Heart left ventricle (tissue), 16 donors: ENCODE measurements around the gene FSCB. TPM values are rescaled to one million over a fixed set of nuclear protein-coding genes. Genes with fewer than 3 reads are reported as not detected.
A peak's percentile ranks its signal among the peaks of the same experiment; 100 is the strongest.
"Not testable (repeated sequence)": the region's sequence is repeated elsewhere in the genome, so short reads cannot be mapped to it uniquely, and the experiment has no call there.

Source experiments
- ATAC-seq, 4 donors: fragments of 200-7000 bp; cut with Tn5 transposase; one replicate each; pipeline ENCODE4 v1.9.1; 2020 to 2022; ENCODE audit warnings: moderate library complexity in 4 of 4, mild to moderate bottlenecking in 3 of 4, moderate number of reproducible peaks in 1 of 4
- DNase-seq, 5 donors: peaks; one replicate each; pipeline ENCODE4 v3.0.0-alpha.2; 2020
- H3K27ac ChIP-seq, 12 donors: fragments of 200-600 bp; sonication (generic) in 4 of 12; one replicate each; pipeline versions ENCODE4 v1.5.0 to v1.8.0; 2016 to 2022; ENCODE audit warnings: mild to moderate bottlenecking in 2 of 12
- H3K27me3 ChIP-seq, 9 donors: fragments of 200-600 bp; sonication (generic) in 2 of 9; one replicate each; pipeline versions ENCODE4 v1.5.1 to v1.8.0; 2016 to 2022; ENCODE audit warnings: mild to moderate bottlenecking in 3 of 9
- H3K36me3 ChIP-seq, 9 donors: fragments of 200-600 bp; sonication (generic) in 2 of 9; one replicate each; pipeline versions ENCODE4 v1.5.0 to v1.8.0; 2018 to 2022; ENCODE audit warnings: mild to moderate bottlenecking in 2 of 9
- H3K4me1 ChIP-seq, 12 donors: fragments of 200-600 bp; sonication (generic) in 4 of 12; one replicate each; pipeline versions ENCODE4 v1.5.0 to v1.8.0; 2016 to 2022; ENCODE audit warnings: mild to moderate bottlenecking in 3 of 12
- H3K4me3 ChIP-seq, 12 donors: fragments of 200-600 bp; sonication (generic) in 4 of 12; one replicate each; pipeline versions ENCODE4 v1.5.0 to v1.8.0; 2017 to 2022; ENCODE audit warnings: mild to moderate bottlenecking in 9 of 12, moderate library complexity in 4 of 12
- H3K9me3 ChIP-seq, 12 donors: fragments of 200-600 bp; sonication (generic) in 4 of 12; one replicate each; pipeline versions ENCODE4 v1.5.0 to v1.8.0; 2016 to 2022; ENCODE audit warnings: mild to moderate bottlenecking in 1 of 12
- CTCF ChIP-seq, 12 donors: fragments of 200-600 bp; sonication (generic) in 4 of 12; IDR thresholded peaks; one replicate each; pipeline versions ENCODE4 v1.5.0 to v1.8.0; 2018 to 2022; ENCODE audit warnings: antibody characterized with exemption in 12 of 12, mild to moderate bottlenecking in 5 of 12
- POLR2A ChIP-seq, 2 donors: fragments of 450-650 bp; IDR thresholded peaks; one replicate each; pipeline ENCODE4 v1.6.1; 2017; ENCODE audit warnings: antibody characterized with exemption in 2 of 2, mild to moderate bottlenecking in 2 of 2, moderate library complexity in 2 of 2
- WGBS, 4 donors: extraction: QIAGEN DNeasy Blood & Tissue Kit in 2 of 4; methylation state at CpG; one replicate each; pipeline versions ENCODE4 v1.1.5 to v1.1.7; 2013 to 2018; 5-methylcytosine and 5-hydroxymethylcytosine counted together
- intact Hi-C, 10 donors: fragments of 100-400 bp; cut with DNase I; formaldehyde crosslinking; loops; one replicate each; pipeline versions ENCODE4 v1.11.1 to v1.14.2; 2022
- polyA plus RNA-seq, 2 donors: library from polyadenylated mRNA; stranded (reverse); fragments of 200-250 nt; gene quantifications; one replicate each; pipeline ENCODE4 v1.2.3, GENCODE V29; 2013
- total RNA-seq, 9 donors: library from RNA; depleted of rRNA in 2 of 9; stranded (reverse); fragments of >200 nt in 2 of 9; fragmentation: NEBNext Ultra II Directional in 3 of 9; extraction: Animal tissue kit (Norgen Biotek cat#: 25700) in 3 of 9; gene quantifications; one replicate each; pipeline versions ENCODE4 v1.1.0 to v1.2.4, GENCODE V29; 2016 to 2023
- donor health status: ischemic (EF 13 %, LVEDD 7.1; RV severe dilation, severe dysfunction).
- donor health status: healthy with polysubstance abuse.
- donor health status: DM: no; HTN: yes; CAD: no.
- donor health status: DM: no; HTN: no; CAD: no.
- donor health status: ischemic (EF 25% LVEDD 6.9; RV normal size, moderate dysfunction).
- donor health status: ischemic (EF 25% LVEDD 5.7; RV mildly dilated, moderate dysfunction).
- donor health status: healthy.
- donor health status: DM: yes; HTN: yes; CAD: no.
- donor health status: ischemic (EF 35%, LVEDD 5.7; RV mildly dilated, moderate dysfunction).
- donor health status: nonischemic (EF 11% LVEDD 7.7; RV severe dilation, severe dysfunction).
- donor health status: DM: yes; HTN: yes; CAD: no.
- donor health status: PGD.
- donor health status: ischemic (EF 29% LVEDD 5.4; RV normal size, mild dysfunction).
- donor health status: nonischemic (EF 23%, LVEDD 6.1; RV moderate dilation, normal function).

FSCB gene
- total and polyA plus RNA-seq, 11 donors, result 0.08 TPM; not detected in 10

DNA sequence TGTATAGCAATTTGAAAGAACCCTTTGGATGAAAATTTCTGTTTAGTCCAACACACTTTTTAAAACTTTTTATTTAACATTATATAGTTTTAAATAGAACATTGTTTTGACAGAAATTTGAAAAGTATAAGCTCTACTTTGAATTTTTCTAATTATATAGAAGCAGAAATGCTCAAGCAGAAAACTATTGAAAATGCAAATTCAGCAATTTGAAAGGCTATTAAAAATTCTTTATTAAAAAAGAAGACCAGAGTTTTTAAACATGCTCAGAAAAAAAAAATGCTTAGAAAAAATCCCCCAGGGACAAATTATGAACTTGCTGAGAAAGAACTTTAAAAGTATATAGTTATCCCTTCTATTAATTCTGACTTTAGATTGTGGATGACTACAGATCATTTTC, 21.1 kb upstream of the FSCB start:
- no peak for TF ChIP-seq CTCF (IDR thresholded peaks at IDR 0.05)
- no peak for TF ChIP-seq POLR2A (IDR thresholded peaks at IDR 0.05)
- no peak overlapping the region for H3K27ac ChIP-seq
- intact Hi-C loops, result no loop called here

GRCh38 chr14:44525237-44525636, 18.2 kb upstream of the FSCB start:
- no peaks in the 10 kb centered on the region for H3K4me1 ChIP-seq
- peaks cover 0 to 5% (median 0%) of the 10 kb centered on the region in 12 donors for H3K9me3 ChIP-seq
- intact Hi-C loops, result no loop called here
- H3K36me3 ChIP-seq, result no peaks in the 10 kb centered on the region
- H3K4me3 ChIP-seq, result no peak overlapping the region
- no peak for DNase-seq
- 86 to 90% (median 87%) methylated on average over 3 of the region's 3 CpGs for WGBS, 4 donors
- H3K27ac ChIP-seq, result no peak overlapping the region
- no peaks in the 10 kb centered on the region for H3K27me3 ChIP-seq
- ATAC-seq, result no peak
- TF ChIP-seq CTCF (IDR thresholded peaks at IDR 0.05) (no peak), POLR2A (IDR thresholded peaks at IDR 0.05) (no peak)

More for the DNA sequence above, 21.1 kb upstream of the FSCB start:
- Histone ChIP-seq H3K27me3 (no peaks in the 10 kb centered on the region), H3K36me3 (no peaks in the 10 kb centered on the region), H3K4me1 (no peaks in the 10 kb centered on the region), H3K4me3 (no peak overlapping the region), H3K9me3 (no peaks in the 10 kb centered on the region)
- ATAC-seq, result no peak
- DNase-seq, result no peak

- intact Hi-C loops, ATAC-seq, H3K4me3 ChIP-seq, H3K36me3 ChIP-seq, H3K27ac ChIP-seq, H3K27me3 ChIP-seq, H3K4me1 ChIP-seq: not testable (repeated sequence)
- DNase-seq, result peak in 1 of 5 donors; percentile 32
- WGBS, 4 donors, result 83 to 89% (median 85%) methylated on average over 6 to 8 of the region's 8 CpGs
- peaks cover 0 to 18% (median 2%) of the 10 kb centered on the region in 12 donors for H3K9me3 ChIP-seq
These were observed 8.6 kb upstream of the FSCB start for GRCh38 chr14:44515668-44516067.

GRCh38 chr14:44508834-44509233, 1.8 kb upstream of the FSCB start:
- WGBS, 4 donors, result 81 to 89% (median 86%) methylated on average over 2 of the region's 2 CpGs
- ATAC-seq, result no peak
- Histone ChIP-seq H3K4me3 (no peak overlapping the region), H3K27me3 (no peaks in the 10 kb centered on the region), H3K4me1 (no peaks in the 10 kb centered on the region), H3K36me3 (no peaks in the 10 kb centered on the region), H3K27ac (no peak overlapping the region), H3K9me3 (peaks cover 0 to 13% (median 0%) of the 10 kb centered on the region in 12 donors)
- no peak for DNase-seq
- TF ChIP-seq CTCF (IDR thresholded peaks at IDR 0.05), result no peak
- TF ChIP-seq POLR2A (IDR thresholded peaks at IDR 0.05), result no peak
- intact Hi-C loops, result no loop called here

DNA sequence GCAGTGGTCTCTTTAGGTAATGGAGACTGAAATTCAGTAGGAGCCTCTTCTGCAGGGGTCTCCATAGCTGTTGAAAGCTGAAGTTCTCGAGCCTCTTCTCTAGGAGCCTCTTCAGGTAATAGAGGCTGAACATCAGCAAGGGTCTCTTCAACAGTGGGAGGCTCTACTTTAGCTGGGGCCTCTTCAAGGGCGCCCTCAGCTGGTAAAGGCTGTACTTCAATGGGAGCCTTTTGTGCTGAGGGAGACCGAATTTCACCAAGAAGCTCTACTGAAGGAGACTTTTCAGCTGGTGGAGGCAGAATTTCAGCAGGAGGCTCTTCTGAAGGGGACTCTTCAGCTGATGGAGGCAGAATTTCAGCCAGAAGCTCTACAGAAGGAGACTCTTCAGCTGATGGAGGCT, 1.5 kb downstream of the FSCB start:
- WGBS, 4 donors, result 61 to 75% (median 66%) methylated on average over 2 to 3 of the region's 3 CpGs
- intact Hi-C loops, result no loop called here
- Histone ChIP-seq H3K9me3 (no peaks in the 10 kb centered on the region), H3K27me3 (no peaks in the 10 kb centered on the region), H3K4me1 (no peaks in the 10 kb centered on the region), H3K36me3 (no peaks in the 10 kb centered on the region), H3K27ac (no peak overlapping the region), H3K4me3 (no peak overlapping the region)
- no peak for DNase-seq
- no peak for ATAC-seq
- TF ChIP-seq POLR2A (IDR thresholded peaks at IDR 0.05) (no peak), CTCF (IDR thresholded peaks at IDR 0.05) (no peak)
